ENCODE measurements around the gene ZFYVE27.
A peak's percentile ranks its signal among the peaks of the same experiment; 100 is the strongest.

The ZFYVE27 gene

DNA sequence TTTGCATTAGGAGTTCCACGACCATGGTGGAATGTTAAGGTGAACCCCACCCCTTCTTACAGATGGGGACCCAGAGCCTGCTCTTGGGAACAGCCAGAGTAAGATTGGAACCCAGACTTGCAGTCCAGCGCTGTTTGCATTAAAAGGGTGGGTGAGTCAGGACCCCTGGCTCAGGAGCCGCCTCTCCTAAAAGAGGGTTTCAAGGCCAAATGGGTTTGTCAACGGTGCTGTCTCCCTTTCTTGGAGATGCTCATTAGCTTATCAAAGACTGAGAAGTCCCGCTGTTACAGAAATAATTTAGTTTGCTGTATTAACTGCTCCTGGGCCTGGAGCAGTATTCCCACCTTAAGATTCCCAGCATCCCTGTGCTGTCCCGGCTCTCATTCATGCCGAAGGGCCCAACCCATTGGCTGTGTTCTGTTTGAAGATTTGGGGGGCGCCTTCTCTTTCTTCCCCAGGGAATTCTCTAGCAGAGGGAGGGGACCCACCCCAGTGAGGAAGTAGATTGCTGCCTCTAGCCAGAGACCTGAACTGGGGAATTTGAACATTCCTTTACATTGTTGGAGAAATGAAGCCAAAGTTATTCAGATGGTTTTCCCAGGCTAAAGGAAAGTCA is 21.6 kb upstream of the ZFYVE27 start:
- DNase-seq: no peak

DNA sequence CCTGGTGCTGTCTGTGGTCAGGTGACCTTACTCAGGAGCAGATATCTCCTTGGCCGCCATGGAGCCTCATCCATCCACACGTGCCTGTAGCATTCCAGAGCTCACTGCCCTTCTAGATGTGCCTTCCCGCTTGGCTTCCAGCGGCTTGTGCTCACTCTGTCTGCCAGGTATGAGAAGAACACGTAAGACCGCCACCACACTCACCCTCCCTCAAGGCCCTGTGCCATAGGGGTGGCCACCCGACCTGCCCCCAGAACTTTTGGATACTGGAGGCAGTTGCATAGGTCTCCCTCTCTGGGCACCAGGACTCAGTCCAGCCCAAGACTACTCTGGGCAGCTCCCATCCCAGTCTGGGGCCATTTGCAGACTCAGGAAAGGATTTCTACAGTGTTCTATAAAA is 19.3 kb upstream of the ZFYVE27 start:
- DNase-seq: no peak

DNA sequence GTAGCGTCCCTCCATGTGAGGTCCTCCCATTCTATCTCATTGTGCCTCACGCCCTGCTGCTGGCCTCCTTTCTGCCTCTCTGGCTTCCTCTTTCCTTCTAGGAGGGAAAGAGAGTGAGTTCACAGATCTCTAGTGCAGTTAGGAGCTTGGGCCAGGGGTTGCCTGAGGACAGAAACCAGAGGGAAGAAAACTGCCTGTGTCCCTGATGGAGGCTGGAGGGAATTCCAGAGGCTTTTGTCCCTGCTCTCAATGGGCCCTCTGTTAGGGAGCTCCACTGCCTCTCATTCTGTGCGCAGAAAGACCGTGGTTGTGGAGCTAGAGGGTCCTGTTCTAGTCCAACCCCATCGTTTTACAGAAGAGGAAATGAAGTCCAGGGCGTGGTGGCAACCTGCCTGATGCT is 18.8 kb upstream of the ZFYVE27 start:
- no peak for DNase-seq

DNA sequence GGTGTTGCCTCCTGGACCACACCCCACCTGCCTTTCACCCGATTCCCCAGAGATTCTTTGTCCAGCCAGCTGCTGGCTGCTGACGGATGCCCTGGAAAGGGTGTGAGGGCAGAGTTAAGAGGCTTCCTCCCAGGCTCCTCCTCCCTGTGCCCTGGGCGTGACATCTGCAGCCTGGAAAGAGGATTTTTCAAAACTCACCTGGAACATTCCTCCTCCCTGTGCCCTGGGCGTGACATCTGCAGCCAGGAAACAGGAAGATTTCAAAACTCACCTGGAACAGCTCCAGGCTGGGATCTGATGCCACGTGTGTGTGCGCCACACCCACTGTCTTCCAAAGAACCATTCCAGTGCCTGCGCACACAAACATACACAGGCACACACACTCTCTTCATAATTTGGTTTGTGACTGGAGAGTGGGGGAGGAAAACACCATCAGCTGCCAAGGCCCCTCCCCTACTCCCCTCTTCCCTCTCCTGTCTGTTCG is 18.2 kb upstream of the ZFYVE27 start:
- DNase-seq: no peak

GRCh38 chr10:97719602-97720001 is 17.3 kb upstream of the ZFYVE27 start:
- DNase-seq: no peak

GRCh38 chr10:97721871-97722780 is 14.8 kb upstream of the ZFYVE27 start:
- DNase-seq: no peak

GRCh38 chr10:97723001-97723400 is 13.9 kb upstream of the ZFYVE27 start:
- no peak for DNase-seq

- no peak for DNase-seq
Observed at GRCh38 chr10:97724341-97724941, 12.5 kb upstream of the ZFYVE27 start.

DNA sequence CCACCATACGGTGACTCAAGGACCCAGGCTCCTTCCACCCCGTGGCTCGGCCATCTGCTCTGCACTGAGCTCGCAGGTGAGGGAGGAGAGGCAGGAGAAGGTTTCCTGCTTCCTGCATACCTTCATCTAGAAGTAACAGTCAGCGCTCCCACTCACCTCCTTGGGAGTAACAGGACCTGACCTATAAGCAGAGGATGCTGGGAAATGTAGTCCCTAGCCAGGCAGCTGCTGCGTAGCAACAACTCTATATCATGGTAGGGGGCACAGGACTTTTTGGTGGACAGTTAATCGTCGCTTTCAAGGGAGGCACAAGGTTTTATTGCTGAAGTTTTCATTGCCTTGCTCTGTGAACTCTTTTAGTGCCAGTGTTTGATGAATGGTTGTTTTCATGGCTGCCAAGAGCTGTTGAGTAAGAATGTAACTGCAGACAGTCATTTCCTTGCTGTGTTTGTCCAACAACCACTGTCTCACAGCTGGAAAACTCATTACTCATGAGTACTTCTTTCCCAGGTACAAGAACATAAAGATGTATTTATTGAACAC is 10.2 kb upstream of the ZFYVE27 start:
- peak; percentile 64 for DNase-seq

- no peak for DNase-seq
Observed at GRCh38 chr10:97729014-97729413, 7.9 kb upstream of the ZFYVE27 start.

DNA sequence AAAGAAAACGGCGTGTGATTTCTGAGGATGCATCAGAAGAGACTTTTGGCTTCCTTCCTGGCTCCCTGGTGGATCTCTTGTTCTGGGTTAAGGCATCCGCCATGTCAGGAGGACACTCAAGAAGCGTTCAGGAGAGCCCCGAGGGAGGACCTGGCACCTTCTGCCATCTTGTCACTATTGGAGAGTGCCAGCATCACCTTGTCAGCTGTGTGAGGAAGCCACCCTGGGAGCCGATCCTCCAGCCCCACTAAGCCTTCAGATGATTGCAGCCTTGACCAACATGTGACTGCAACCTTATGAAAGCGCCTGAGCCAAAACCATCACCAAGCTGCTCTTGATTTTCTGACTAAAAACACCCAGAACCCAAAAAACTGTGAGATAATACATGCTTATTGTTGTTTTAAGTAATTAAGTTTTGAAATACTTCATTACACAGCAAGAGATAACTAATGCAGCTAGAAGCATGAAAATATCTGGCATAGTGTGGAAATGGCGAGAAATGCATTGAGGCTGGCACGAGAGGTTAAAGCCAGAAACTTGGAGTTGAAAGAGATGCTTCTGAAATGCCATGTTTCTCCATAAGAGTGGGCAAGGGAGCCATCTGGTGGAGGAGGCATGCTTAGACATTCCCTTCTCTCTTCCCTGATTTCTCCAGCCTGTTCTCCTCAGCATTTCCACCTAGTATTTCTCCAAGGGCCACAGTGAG is 5.4 kb upstream of the ZFYVE27 start:
- DNase-seq: peak; percentile 61

DNA sequence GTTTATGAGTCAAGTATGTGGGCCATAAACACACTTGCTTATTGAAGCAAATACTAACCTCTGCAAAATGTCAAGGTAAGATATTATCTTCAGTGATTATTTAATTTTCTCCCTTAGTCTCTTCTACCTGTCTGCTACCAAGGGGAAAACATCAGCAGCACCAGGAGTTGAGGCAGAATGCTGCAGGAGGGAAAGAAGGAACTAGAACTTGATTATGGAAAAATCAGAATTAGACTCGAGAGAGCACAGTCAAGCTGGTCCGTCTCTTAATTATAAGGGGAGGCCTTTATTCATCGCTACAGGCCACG is 4.9 kb upstream of the ZFYVE27 start:
- no peak for DNase-seq

DNA sequence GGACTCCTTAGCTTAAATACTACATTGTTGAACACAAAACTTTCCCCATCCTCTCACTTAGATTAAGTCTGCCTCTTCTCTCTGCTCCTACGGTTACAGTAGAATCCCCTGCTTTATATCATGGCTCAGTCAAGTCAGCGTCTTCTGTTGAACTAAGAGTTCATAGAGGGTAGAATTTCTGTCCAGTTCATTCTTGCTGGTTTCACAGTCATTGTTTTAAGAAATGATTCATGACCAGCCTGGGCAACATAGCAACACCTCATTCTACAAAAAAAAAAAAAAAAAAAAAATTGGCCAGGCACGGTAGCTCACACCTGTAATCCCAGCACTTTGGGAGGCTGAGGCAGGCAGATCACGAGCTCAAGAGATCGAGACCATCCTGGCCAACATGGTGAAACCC is 3.7 kb upstream of the ZFYVE27 start:
- DNase-seq: no peak

DNA sequence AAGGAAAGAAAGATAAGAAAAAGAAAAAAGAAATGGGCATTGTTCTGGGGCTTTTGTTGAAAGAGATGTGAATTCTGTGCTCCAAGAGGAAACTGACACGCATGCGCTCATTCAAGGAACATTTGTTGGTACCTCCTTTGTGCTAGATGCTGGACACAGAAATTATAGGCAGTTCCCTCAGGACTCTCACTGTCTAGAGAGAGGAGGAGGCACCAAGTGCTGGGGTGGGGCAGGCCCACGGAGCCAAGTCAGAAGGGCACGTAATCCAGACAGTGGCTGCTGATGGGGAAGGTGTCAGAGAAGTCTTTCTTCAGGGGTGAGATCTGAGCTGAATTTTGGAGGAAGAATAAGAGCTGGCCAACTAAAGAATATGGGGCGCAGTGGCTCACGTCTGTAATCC is 2.9 kb upstream of the ZFYVE27 start:
- no peak for DNase-seq

- no peak for DNase-seq
Observed at GRCh38 chr10:97736403-97736901, 476 bp upstream of the ZFYVE27 start.

- peak; percentile 25 for DNase-seq
Observed at GRCh38 chr10:97737770-97738265, 890 bp downstream of the ZFYVE27 start.

DNA sequence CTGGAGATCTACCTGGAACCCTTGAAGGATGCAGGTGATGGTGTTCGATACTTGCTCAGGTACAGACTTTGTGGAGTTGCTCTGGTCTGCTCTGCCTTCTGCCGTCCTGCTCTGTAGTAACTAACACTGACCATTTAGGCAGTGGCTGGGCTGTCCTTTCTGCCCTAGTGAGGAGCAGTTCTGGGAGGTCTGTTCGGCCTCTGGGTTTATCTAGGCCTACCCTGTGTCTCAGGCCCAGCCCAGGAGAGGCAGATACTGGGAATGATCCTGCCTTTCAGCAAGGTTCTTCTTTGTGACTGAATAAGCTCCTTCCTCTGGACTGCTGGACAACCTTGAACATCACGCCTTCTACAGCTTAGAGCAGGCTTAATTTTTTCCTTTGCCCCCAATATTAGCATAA is 1.7 kb downstream of the ZFYVE27 start:
- no peak for DNase-seq

DNA sequence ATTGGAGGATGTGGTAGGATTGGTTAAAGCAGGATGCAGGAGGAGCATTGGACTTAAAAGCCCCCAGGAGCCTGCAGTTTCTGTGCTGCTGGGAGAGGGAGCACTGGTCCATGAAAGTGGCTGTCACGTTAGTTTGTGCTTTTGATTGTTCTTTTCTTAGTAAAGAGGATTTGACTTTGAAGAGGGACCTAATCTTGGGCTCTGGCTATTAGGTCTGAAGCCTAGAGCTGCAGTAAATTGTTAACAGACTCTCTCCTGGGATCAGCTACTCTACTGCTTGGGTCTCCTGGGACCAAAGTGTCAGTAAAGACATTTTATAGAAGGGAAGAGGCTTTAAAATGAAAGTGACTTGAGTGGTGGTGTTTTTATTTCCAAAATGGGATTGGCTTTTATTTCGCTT is 3.7 kb downstream of the ZFYVE27 start:
- no peak for DNase-seq

DNA sequence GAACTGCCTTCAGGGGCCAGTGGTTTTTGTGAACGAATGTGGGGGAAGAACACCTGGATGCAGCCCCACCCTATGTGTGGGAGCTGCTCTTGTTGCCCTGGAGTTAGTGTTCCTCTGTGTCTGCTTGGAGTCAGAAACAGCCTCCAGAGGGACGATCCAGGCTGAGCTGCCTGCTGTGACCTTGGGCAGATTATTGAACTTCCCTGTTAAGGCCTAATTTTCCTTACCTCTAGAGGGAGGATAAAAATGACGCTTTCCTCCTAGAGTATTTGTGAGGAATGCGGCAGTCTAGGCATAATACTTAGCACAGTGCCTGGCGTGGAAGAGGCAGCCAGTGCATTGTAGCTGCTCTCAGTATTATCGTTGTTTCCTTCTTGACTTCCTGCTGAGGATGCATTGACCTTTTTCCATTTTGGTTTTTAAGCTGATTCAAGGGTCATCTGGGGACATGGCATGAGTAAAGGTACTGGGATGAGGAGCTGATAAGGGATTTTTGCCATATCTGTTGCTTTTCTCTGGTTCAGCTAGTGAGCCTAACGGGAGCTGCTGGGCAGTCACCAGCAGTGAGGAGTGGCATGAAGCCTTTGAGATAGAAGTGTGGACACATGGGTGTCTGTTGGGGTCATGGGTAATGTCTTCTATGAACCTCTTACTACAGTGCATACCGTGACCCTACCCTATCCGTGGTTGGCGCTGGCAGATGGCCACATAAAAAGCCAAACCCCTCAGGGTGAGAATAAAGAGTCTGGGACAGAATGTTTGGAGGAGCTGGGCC is 6.4 kb downstream of the ZFYVE27 start:
- DNase-seq: no peak

GRCh38 chr10:97744405-97745035 is 7.6 kb downstream of the ZFYVE27 start:
- DNase-seq: no peak

GRCh38 chr10:97747573-97747972 is 10.6 kb downstream of the ZFYVE27 start:
- no peak for DNase-seq

Measured in activated CD4-positive, alpha-beta T cell treated with anti-CD3 and anti-CD28 coated beads, Interleukin-10, Interleukin-2, amounts not matched to agents 100 ng/mL and 50 ng/mL, durations not matched to agents 16 hours and 8 hours (primary cell).